Psoas muscle (tissue), 8 donors: ENCODE measurements around the gene MED17. TPM values are rescaled to one million over a fixed set of nuclear protein-coding genes. Genes with fewer than 3 reads are reported as not detected.

Source experiments
- ATAC-seq, 4 donors: fragments of 200-7000 bp; cut with Tn5 transposase; one replicate each; pipeline ENCODE4 v1.9.1; 2020; ENCODE audit warnings: moderate library complexity in 3 of 4, mild to moderate bottlenecking in 2 of 4
- DNase-seq, 2 donors: peaks; one replicate each; pipeline ENCODE4 v3.0.0-alpha.2; 2020
- H3K27ac ChIP-seq: fragments of 200-600 bp; one replicate; pipeline ENCODE4 v1.8.0; 2022
- H3K27me3 ChIP-seq, 3 donors: fragments of 200-600 bp in 1 of 3; one replicate each; pipeline versions ENCODE4 v1.6.1 to v1.8.0; 2013 to 2022; ENCODE audit warnings: low read length in 2 of 3, mild to moderate bottlenecking in 2 of 3, moderate library complexity in 1 of 3; ENCODE audit not compliant: insufficient read depth in 3 of 3
- H3K36me3 ChIP-seq, 2 donors: fragments of 200-600 bp in 1 of 2; one replicate each; pipeline versions ENCODE4 v1.6.1 to v1.8.0; 2013 to 2022; ENCODE audit warnings: low read depth in 1 of 2, mild to moderate bottlenecking in 1 of 2, moderate library complexity in 1 of 2; ENCODE audit not compliant: insufficient read depth in 1 of 2
- H3K4me1 ChIP-seq: fragments of 200-600 bp; one replicate; pipeline ENCODE4 v1.8.0; 2022
- H3K4me3 ChIP-seq: fragments of 200-600 bp; one replicate; pipeline ENCODE4 v1.8.0; 2022; ENCODE audit warnings: mild to moderate bottlenecking
- H3K9me3 ChIP-seq: fragments of 200-600 bp; one replicate; pipeline ENCODE4 v1.8.0; 2022
- CTCF ChIP-seq: fragments of 200-600 bp; IDR thresholded peaks from one replicate; pipeline ENCODE4 v1.8.0; 2022; ENCODE audit warnings: antibody characterized with exemption
- WGBS, 3 donors: extraction: QIAGEN DNeasy Blood & Tissue Kit; methylation state at CpG; one replicate each; pipeline versions ENCODE4 v1.1.6 to v1.1.7; 2013; 5-methylcytosine and 5-hydroxymethylcytosine counted together
- intact Hi-C, 2 donors: fragments of 100-400 bp; cut with DNase I; formaldehyde crosslinking; loops; one replicate each; pipeline versions ENCODE4 v1.11.0 to v1.14.2; 2022
- polyA plus RNA-seq, 3 donors: library from polyadenylated mRNA; stranded (reverse); fragments of 200-250 nt; gene quantifications; one replicate each; pipeline ENCODE4 v1.2.3, GENCODE V29; 2013
- total RNA-seq, 4 donors: library from RNA; stranded (reverse); fragmentation: NEBNext Ultra II Directional in 2 of 4; extraction: Animal tissue kit (Norgen Biotek cat#: 25700) in 2 of 4; gene quantifications; one replicate each; pipeline versions ENCODE4 v1.2.1 to v1.2.4, GENCODE V29; 2021 to 2023
- donor health status: healthy with polysubstance abuse.
- donor health status: DM: no; HTN: no; CAD: no; lungs with moderate emphysema.
- donor health status: Bipolar disorder and iron deficiency.
- donor health status: healthy.
- donor health status: DM: yes; HTN: yes; CAD: no.
- donor health status: DM: no; HTN: no; CAD: no.
- donor health status: DM: no; HTN: no; CAD: no.
- donor health status: DM: yes; HTN: yes; CAD: no.

The MED17 gene
- total and polyA plus RNA-seq, 7 donors: 7.1 to 16.0 (median 11.2) TPM

DNA sequence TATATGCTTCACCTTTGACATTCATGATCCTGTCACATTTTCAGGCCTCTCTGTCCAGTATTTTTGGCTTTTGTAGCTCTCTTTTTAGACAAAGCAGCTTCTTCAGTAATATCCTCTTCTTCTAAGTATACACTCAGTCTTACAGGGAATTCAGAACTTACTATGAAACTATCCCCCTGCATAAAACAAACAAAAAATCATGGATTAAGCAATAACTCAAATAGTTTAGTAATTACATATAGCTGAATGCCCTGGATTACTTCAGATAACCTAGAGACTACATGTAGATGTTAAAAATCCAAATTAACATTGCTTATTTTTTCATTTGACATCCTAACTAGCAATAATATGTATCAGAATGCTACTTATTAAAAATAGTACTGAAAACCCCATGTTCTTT lies 48.0 kb upstream of the MED17 start:
- Histone ChIP-seq H3K27me3 (no peaks in the 10 kb centered on the region), H3K36me3 (peaks cover 19 to 89% of the 10 kb centered on the region in 2 donors), H3K27ac (no peak overlapping the region), H3K4me1 (peaks cover 29% of the 10 kb centered on the region), H3K9me3 (no peaks in the 10 kb centered on the region), H3K4me3 (no peak overlapping the region)
- intact Hi-C loops: loop anchor here (10.0 kb wide), 2 partner anchors 51 to 61 kb away; no protein-coding TSS in a partner anchor
- TF ChIP-seq CTCF: no peak
- ATAC-seq: no peak
- DNase-seq: no peak

DNA sequence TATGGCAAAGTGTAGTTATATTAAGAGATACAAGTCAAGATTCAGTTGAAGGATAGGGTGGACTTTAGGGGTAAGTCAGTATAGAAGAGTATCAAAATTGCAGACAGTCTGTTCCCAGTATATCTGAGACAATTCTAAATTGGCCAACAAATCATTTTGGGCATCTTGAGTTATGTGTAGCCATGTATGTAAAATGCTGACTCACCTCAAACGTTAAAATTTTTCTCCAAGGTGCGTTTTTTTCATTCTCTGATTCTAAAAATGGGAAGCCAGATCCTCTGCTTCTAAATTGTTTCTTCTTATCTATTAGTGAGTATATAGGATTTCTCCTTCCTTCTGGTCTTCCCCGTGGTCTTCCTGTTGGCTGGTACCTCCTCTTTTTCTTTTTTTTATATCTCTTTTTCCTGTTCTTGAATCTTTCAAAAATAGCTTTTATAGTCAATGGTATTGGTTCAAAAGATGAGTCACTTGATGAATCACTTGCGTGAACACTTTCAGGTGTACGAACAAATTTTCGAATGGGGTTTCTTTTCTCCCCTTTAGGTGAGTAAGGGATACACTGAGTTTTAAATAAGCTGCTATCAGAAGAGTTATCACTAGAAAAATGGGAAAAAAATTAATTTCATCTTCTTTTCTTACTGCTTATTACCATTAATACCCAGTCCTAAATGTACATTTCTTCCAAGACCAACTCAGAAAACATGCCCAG lies 46.0 kb upstream of the MED17 start:
- no peak for TF ChIP-seq CTCF
- H3K36me3 ChIP-seq: peaks cover 12 to 76% of the 10 kb centered on the region in 2 donors
- no peaks in the 10 kb centered on the region for H3K27me3 ChIP-seq
- H3K4me3 ChIP-seq: peak overlapping the region; percentile 88
- no peaks in the 10 kb centered on the region for H3K9me3 ChIP-seq
- 66 to 76% (median 68%) methylated on average over 6 of the region's 6 CpGs for WGBS, 3 donors
- DNase-seq: no peak
- ATAC-seq: no peak
- H3K27ac ChIP-seq: peak overlapping the region; percentile 30
- intact Hi-C loops: loop anchor here (10.0 kb wide), 2 partner anchors 53 to 63 kb away; no protein-coding TSS in a partner anchor
- peaks cover 35% of the 10 kb centered on the region for H3K4me1 ChIP-seq

- H3K4me3 ChIP-seq: peak overlapping the region; percentile 88
- H3K9me3 ChIP-seq: no peaks in the 10 kb centered on the region
- no peaks in the 10 kb centered on the region for H3K27me3 ChIP-seq
- intact Hi-C loops: loop anchor here (10.0 kb wide), 2 partner anchors 54 to 64 kb away; no protein-coding TSS in a partner anchor
- TF ChIP-seq CTCF: no peak
- H3K27ac ChIP-seq: no peak overlapping the region
- DNase-seq: no peak
- 63 to 75% (median 73%) methylated on average over 6 of the region's 6 CpGs for WGBS, 3 donors
- ATAC-seq: no peak
- peaks cover 10 to 76% of the 10 kb centered on the region in 2 donors for H3K36me3 ChIP-seq
- H3K4me1 ChIP-seq: peaks cover 35% of the 10 kb centered on the region
Observed at GRCh38 chr11:93738647-93739081, 45.4 kb upstream of the MED17 start.

DNA sequence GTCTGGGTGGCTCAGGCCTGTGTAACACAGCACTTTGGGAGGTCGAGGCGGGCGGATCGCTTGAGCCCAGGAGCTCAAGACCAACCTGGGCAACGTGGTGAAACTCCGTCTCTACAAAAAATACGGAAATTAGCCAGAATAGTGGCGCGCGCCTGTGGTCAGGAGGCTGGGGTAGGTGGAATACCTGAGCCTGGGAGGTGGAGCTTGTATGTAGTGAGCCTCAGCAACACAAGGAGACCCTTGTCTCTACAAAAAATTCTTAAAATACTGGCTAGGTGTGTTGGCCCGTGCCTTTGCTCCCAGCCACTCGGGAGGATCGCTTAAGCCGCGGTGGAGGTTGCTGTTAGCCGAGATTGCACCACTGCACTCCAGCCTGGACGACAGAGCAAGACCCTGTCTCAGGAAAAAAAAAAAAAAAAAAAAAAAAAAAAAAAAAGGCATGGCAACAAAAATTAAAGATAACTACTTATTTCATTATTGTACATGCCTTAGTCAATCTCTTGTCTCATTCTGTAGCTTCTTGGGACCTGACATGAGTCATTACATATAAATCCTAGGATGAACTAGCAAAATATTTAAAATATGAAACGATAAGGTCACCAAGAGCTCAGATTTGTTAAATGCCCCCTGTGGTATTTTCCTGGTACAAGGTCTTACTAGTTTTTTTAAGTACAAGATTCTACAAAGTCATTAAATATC lies 43.9 kb upstream of the MED17 start:
- Histone ChIP-seq H3K36me3 (peaks cover 2 to 66% of the 10 kb centered on the region in 2 donors), H3K27me3 (no peaks in the 10 kb centered on the region), H3K4me3 (peak overlapping the region; percentile 88), H3K27ac (peak overlapping the region; percentile 95), H3K4me1 (peaks cover 35% of the 10 kb centered on the region), H3K9me3 (no peaks in the 10 kb centered on the region)
- no peak for DNase-seq
- intact Hi-C loops: loop anchor here (2.0 to 5.0 kb wide), 2 partner anchors 42 to 45 kb away; partner anchors contain the start of gene MED17 (in 2 of the 2)
- 17 to 21% (median 19%) methylated on average over 18 of the region's 18 CpGs for WGBS, 3 donors
- no peak for TF ChIP-seq CTCF
- ATAC-seq: no peak
